ENCODE data around the gene MAP4K5. TPM values are rescaled to one million over a fixed set of nuclear protein-coding genes. Genes with fewer than 3 reads are reported as not detected.
A peak's percentile ranks its signal among the peaks of the same experiment; 100 is the strongest.

Gene MAP4K5
- total and polyA plus RNA-seq, 10 donors = 9.1 to 172 (median 55.4) TPM

GRCh38 chr14:50397390-50398188, 134.8 kb downstream of the MAP4K5 start:
- intact Hi-C loops (cut with DNase I; ENCODE audit: low total_unique reads) = loop anchor here (10.0 kb wide), 1 partner anchor 63 kb away; no protein-coding TSS in a partner anchor
- Histone ChIP-seq H3K4me1 (peaks cover 0 to 61% (median 19%) of the 10 kb centered on the region in 6 donors), H3K4me3 (peak overlapping the region; percentile 57 to 82 (median 70)), H3K27me3 (replicated peaks in 1 of 7) (peaks cover 0 to 4% (median 0%) of the 10 kb centered on the region in 7 donors), H3K9me3 (no peaks in the 10 kb centered on the region), H3K27ac (peak overlapping the region; percentile 28 to 88 (median 82)), H3K36me3 (no peaks in the 10 kb centered on the region)
- no peak for DNase-seq
- WGBS, 5 donors = 25 to 41% (median 37%) methylated on average over 9 of the region's 9 CpGs
- TF ChIP-seq POLR2AphosphoS5 (IDR thresholded peaks at IDR 0.05) (no peak), CTCF (IDR thresholded peaks at IDR 0.05 in 8 of 11, conservative IDR thresholded peaks at IDR 0.05 in 3 of 11) (no peak), POLR2A (IDR thresholded peaks at IDR 0.05) (no peak)

- Histone ChIP-seq H3K36me3 (no peaks in the 10 kb centered on the region), H3K9me3 (no peaks in the 10 kb centered on the region), H3K27me3 (replicated peaks in 1 of 7) (peaks cover 0 to 4% (median 0%) of the 10 kb centered on the region in 7 donors), H3K4me1 (peaks cover 0 to 61% (median 19%) of the 10 kb centered on the region in 6 donors), H3K27ac (peak within 1 kb of the TSS; percentile 28 to 88 (median 82)), H3K4me3 (peak within 1 kb of the TSS; percentile 57 to 82 (median 70))
- peak in 1 of 3 donors; percentile 18 for TF ChIP-seq POLR2A (IDR thresholded peaks at IDR 0.05)
- no peak for TF ChIP-seq CTCF (IDR thresholded peaks at IDR 0.05 in 8 of 11, conservative IDR thresholded peaks at IDR 0.05 in 3 of 11)
- TF ChIP-seq POLR2AphosphoS5 (IDR thresholded peaks at IDR 0.05) = peak in 2 of 3 donors; percentile 72 to 82
- intact Hi-C loops (cut with DNase I; ENCODE audit: low total_unique reads) = loop anchor here (10.0 kb wide), 1 partner anchor 62 kb away; no protein-coding TSS in a partner anchor
- peak; percentile 91 for DNase-seq
- WGBS, 5 donors = 0 to 3% (median 1%) methylated on average over 26 to 77 of the region's 77 CpGs
These were observed 135.6 kb downstream of the MAP4K5 start, which contains the start of gene CDKL1 for GRCh38 chr14:50396631-50397389. Gene CDKL1 (minus strand): TSS chr14:50396881. CDS start chr14:50395868, 1,013 bp downstream.

- intact Hi-C loops (cut with DNase I; ENCODE audit: low total_unique reads) = loop anchor here (10.0 kb wide), 1 partner anchor 61 kb away; no protein-coding TSS in a partner anchor
- Histone ChIP-seq H3K4me3 (peak overlapping the region in 6 of 8 donors; percentile 66 to 82 (median 74)), H3K27me3 (replicated peaks in 1 of 7) (peaks cover 0 to 4% (median 0%) of the 10 kb centered on the region in 7 donors), H3K4me1 (peaks cover 0 to 61% (median 19%) of the 10 kb centered on the region in 6 donors), H3K9me3 (no peaks in the 10 kb centered on the region), H3K27ac (peak overlapping the region in 6 of 8 donors; percentile 81 to 88 (median 84)), H3K36me3 (no peaks in the 10 kb centered on the region)
- TF ChIP-seq CTCF (IDR thresholded peaks at IDR 0.05 in 8 of 11, conservative IDR thresholded peaks at IDR 0.05 in 3 of 11) (no peak), POLR2A (IDR thresholded peaks at IDR 0.05) (no peak), POLR2AphosphoS5 (IDR thresholded peaks at IDR 0.05) (no peak)
- 68 to 83% (median 76%) methylated on average over 5 of the region's 5 CpGs for WGBS, 5 donors
- no peak for DNase-seq
These were observed 136.9 kb downstream of the MAP4K5 start for GRCh38 chr14:50395448-50395847.

Data from spleen (tissue), 11 donors.